ENCODE measurements around the gene TMEM259. TPM values are rescaled to one million over a fixed set of nuclear protein-coding genes. Genes with fewer than 3 reads are reported as not detected.

Gene TMEM259
- total and polyA plus RNA-seq, 9 of the 15 experiments (the other 6 are each of a cell fraction or from before 2014, with no cell fraction given) = 0.52 to 231 (median 63.6) TPM

GRCh38 chr19:976476-976875 lies 44.4 kb downstream of the TMEM259 start:
- no peak for DNase-seq (ENCODE audit: extremely low read depth in 1 of 4, low spot score in 3 of 4)
- no peak overlapping the region for H3K27ac ChIP-seq (ENCODE audit: extremely low read depth, low read depth, low read length)
- BruUV-seq (replicated peaks) = no TSS peak
- POLR2A ChIA-PET = interaction anchor here (0.6 to 1.5 kb wide), 4 partner anchors 8 to 177 kb away, joined by 3 to 6 read pairs (median 6); partner anchors contain the start of gene WDR18
- no peaks in the 10 kb centered on the region for H3K9me1 ChIP-seq (ENCODE audit: control insufficient read depth, insufficient read depth, low read length)
- H3K9ac ChIP-seq (ENCODE audit: insufficient read depth in 1 of 2, low read depth in 2 of 2, low read length in 2 of 2) = no peak overlapping the region
- no peak overlapping the region for H3K4me3 ChIP-seq
- H3K4me2 ChIP-seq (ENCODE audit: insufficient read depth, low read length) = no peak overlapping the region
- H3K9me3 ChIP-seq (replicated peaks; ENCODE audit: control insufficient read depth, insufficient read depth, low read depth, low read length) = no peaks in the 10 kb centered on the region; the same call in 1 of the 2 replicates
- H3K27me3 ChIP-seq (ENCODE audit: control insufficient read depth in 2 of 2, insufficient read depth in 2 of 2, low read length in 2 of 2) = no peaks in the 10 kb centered on the region
- peaks cover 10% of the 10 kb centered on the region for H3K79me2 ChIP-seq (ENCODE audit: control insufficient read depth, insufficient read depth, low read length)
- H2AFZ ChIP-seq (ENCODE audit: low read depth, low read length) = no peak overlapping the region
- H4K20me1 ChIP-seq (replicated peaks; ENCODE audit: control insufficient read depth, insufficient read depth, low read length) = no peaks in the 10 kb centered on the region
- intact Hi-C loops (cut with micrococcal nuclease) (no loop called here), in situ Hi-C loops (cut with MboI) (no loop called here)
- peaks cover 23% of the 10 kb centered on the region; the same call in 1 of the 3 replicates for H3K36me3 ChIP-seq (ENCODE audit: control insufficient read depth, insufficient read depth, low read length)
- FAIRE-seq = no peak
- CTCF ChIA-PET (ENCODE audit: low intra/inter-chr PET ratio) = no interaction called here
- TF ChIP-seq POLR2A (conservative IDR thresholded peaks at IDR 0.05) (no peak), PPARD (CRISPR knock-in tag; IDR thresholded peaks at IDR 0.05) (no peak), RFX5 (IDR thresholded peaks at IDR 0.05; ENCODE audit: low read depth, low read length) (no peak), ZNF280A (IDR thresholded peaks at IDR 0.05; ENCODE audit: low read depth, partially characterized antibody) (no peak), SIN3A (IDR thresholded peaks at IDR 0.05; ENCODE audit: borderline replicate concordance in 2 of 2, control insufficient read depth in 1 of 2, low read depth in 2 of 2, low read length in 2 of 2) (no peak), CBX1 (IDR thresholded peaks at IDR 0.05; ENCODE audit: low read depth) (no peak)
- TF ChIP-seq, protein P1, sequence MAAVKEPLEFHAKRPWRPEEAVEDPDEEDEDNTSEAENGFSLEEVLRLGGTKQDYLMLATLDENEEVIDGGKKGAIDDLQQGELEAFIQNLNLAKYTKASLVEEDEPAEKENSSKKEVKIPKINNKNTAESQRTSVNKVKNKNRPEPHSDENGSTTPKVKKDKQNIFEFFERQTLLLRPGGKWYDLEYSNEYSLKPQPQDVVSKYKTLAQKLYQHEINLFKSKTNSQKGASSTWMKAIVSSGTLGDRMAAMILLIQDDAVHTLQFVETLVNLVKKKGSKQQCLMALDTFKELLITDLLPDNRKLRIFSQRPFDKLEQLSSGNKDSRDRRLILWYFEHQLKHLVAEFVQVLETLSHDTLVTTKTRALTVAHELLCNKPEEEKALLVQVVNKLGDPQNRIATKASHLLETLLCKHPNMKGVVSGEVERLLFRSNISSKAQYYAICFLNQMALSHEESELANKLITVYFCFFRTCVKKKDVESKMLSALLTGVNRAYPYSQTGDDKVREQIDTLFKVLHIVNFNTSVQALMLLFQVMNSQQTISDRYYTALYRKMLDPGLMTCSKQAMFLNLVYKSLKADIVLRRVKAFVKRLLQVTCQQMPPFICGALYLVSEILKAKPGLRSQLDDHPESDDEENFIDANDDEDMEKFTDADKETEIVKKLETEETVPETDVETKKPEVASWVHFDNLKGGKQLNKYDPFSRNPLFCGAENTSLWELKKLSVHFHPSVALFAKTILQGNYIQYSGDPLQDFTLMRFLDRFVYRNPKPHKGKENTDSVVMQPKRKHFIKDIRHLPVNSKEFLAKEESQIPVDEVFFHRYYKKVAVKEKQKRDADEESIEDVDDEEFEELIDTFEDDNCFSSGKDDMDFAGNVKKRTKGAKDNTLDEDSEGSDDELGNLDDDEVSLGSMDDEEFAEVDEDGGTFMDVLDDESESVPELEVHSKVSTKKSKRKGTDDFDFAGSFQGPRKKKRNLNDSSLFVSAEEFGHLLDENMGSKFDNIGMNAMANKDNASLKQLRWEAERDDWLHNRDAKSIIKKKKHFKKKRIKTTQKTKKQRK (IDR thresholded peaks at IDR 0.05; ENCODE audit: borderline replicate concordance, low read depth, low read length) = no peak
- TF ChIP-seq, protein P2, sequence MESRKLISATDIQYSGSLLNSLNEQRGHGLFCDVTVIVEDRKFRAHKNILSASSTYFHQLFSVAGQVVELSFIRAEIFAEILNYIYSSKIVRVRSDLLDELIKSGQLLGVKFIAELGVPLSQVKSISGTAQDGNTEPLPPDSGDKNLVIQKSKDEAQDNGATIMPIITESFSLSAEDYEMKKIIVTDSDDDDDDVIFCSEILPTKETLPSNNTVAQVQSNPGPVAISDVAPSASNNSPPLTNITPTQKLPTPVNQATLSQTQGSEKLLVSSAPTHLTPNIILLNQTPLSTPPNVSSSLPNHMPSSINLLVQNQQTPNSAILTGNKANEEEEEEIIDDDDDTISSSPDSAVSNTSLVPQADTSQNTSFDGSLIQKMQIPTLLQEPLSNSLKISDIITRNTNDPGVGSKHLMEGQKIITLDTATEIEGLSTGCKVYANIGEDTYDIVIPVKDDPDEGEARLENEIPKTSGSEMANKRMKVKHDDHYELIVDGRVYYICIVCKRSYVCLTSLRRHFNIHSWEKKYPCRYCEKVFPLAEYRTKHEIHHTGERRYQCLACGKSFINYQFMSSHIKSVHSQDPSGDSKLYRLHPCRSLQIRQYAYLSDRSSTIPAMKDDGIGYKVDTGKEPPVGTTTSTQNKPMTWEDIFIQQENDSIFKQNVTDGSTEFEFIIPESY (CRISPR knock-in tag; IDR thresholded peaks at IDR 0.05) = 0 out of 2 replicates have a peak, but pooled peaks have one; percentile 26
- ATAC-seq = no peak
- WGBS (ENCODE audit: insufficient coverage, low coverage, missing lambda C conversion rate) = 82% methylated on average over 6 of the region's 10 CpGs
- peaks cover 14 to 66% of the 10 kb centered on the region in 2 experiments for H3K4me1 ChIP-seq (replicated peaks in 1 of 2; ENCODE audit: control insufficient read depth in 2 of 2, insufficient read depth in 2 of 2, low read length in 2 of 2)
